ENCODE measurements around the gene STEAP1B.

- TF ChIP-seq EZH2 (IDR thresholded peaks at IDR 0.05; ENCODE audit: borderline replicate concordance, low read length) (no peak), CTCF (conservative IDR thresholded peaks at IDR 0.05 in 1 of 2, IDR thresholded peaks at IDR 0.05 in 1 of 2; ENCODE audit: extremely low read depth in 1 of 2, insufficient read depth in 1 of 2, low read depth in 1 of 2, low read length in 2 of 2) (no peak)
Observed at GRCh38 chr7:22545529-22545928, 45.5 kb upstream of the STEAP1B start.
